ENCODE results near the gene CACYBP.

- TF ChIP-seq, protein P1, sequence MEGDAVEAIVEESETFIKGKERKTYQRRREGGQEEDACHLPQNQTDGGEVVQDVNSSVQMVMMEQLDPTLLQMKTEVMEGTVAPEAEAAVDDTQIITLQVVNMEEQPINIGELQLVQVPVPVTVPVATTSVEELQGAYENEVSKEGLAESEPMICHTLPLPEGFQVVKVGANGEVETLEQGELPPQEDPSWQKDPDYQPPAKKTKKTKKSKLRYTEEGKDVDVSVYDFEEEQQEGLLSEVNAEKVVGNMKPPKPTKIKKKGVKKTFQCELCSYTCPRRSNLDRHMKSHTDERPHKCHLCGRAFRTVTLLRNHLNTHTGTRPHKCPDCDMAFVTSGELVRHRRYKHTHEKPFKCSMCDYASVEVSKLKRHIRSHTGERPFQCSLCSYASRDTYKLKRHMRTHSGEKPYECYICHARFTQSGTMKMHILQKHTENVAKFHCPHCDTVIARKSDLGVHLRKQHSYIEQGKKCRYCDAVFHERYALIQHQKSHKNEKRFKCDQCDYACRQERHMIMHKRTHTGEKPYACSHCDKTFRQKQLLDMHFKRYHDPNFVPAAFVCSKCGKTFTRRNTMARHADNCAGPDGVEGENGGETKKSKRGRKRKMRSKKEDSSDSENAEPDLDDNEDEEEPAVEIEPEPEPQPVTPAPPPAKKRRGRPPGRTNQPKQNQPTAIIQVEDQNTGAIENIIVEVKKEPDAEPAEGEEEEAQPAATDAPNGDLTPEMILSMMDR (conservative IDR thresholded peaks at IDR 0.05; ENCODE audit: low read depth, low read length): no peak
- TF ChIP-seq EZH2 (IDR thresholded peaks at IDR 0.05; ENCODE audit: low read length, unreplicated experiment): no peak
These were observed 371 bp upstream of the CACYBP start for GRCh38 chr1:174999216-174999935.

Measured in PC-3 (cell line).